HepG2 (cell line): ENCODE measurements around the gene SLC23A2. TPM values are rescaled to one million over a fixed set of nuclear protein-coding genes. Genes with fewer than 3 reads are reported as not detected.

Source experiments
- ATAC-seq: fragments of 200-7000 bp; cut with Tn5 transposase; 3 replicates; pipeline ENCODE4 v1.9.1; 2020; ENCODE audit warnings: mild to moderate bottlenecking, moderate library complexity
- BruUV-seq: library from RNA; stranded (reverse); fragments of 400-500 nt; replicated peaks from 2 replicates; lab custom pipeline; 2021; lab: Mats Ljungman, UMichigan
- CTCF ChIA-PET: fragments of 300-600 bp; formaldehyde crosslinking; extraction: SDS; loops from one replicate; lab custom pipeline; 2021; ENCODE audit warnings: low total read pairs, inconsistent platforms, low intra/inter-chr PET ratio; lab: Yijun Ruan, JAX
- POLR2A ChIA-PET: fragments of 350-600 bp; sonication (Branson Sonifier 250); formaldehyde crosslinking; loops from one replicate; lab custom pipeline; 2020; ENCODE audit warnings: antibody characterized with exemption, inconsistent platforms; lab: Yijun Ruan, JAX
- DNase-seq: peaks from one replicate; pipeline ENCODE4 v3.0.0-alpha.2; 2015; ENCODE audit warnings: low spot score
- FAIRE-seq: peaks from 3 replicates; lab custom pipeline; 2011; peaks lifted over from hg19 to GRCh38; lab: Jason Lieb, UNC
- H2AFZ ChIP-seq: one replicate; pipeline ENCODE4 v1.6.1; 2011; ENCODE audit warnings: low read length, inconsistent platforms
- H3K27ac ChIP-seq: fragments of 300-600 bp; 3 replicates; pipeline ENCODE4 v1.8.0; 2011; ENCODE audit warnings: mixed run types, mild to moderate bottlenecking, mixed read lengths, low read length, inconsistent platforms; ENCODE audit not compliant: insufficient read depth; ENCODE audit errors: extremely low read length
- H3K27me3 ChIP-seq, 2 experiments: fragments of 200-600 bp in 1 of 2; 2 replicates in 1 of 2; 3 replicates in 1 of 2; pipeline versions ENCODE4 v1.6.0 to v1.8.0; 2011; ENCODE audit warnings: low read length in 2 of 2, mild to moderate bottlenecking in 2 of 2, moderate library complexity in 2 of 2, inconsistent platforms in 1 of 2; ENCODE audit not compliant: insufficient read depth in 2 of 2, control insufficient read depth in 1 of 2
- H3K36me3 ChIP-seq, 2 experiments: fragments of 200-600 bp in 1 of 2; replicated peaks in 1 of 2; 2 replicates in 1 of 2; 3 replicates in 1 of 2; pipeline versions ENCODE4 v1.5.1 to v1.8.0; 2011; ENCODE audit warnings: low read length in 2 of 2, inconsistent platforms in 1 of 2; ENCODE audit not compliant: insufficient read depth in 2 of 2, control insufficient read depth in 1 of 2
- H3K4me1 ChIP-seq: 2 replicates; pipeline ENCODE4 v1.5.1; 2012; ENCODE audit warnings: low read length, inconsistent platforms; ENCODE audit not compliant: insufficient read depth
- H3K4me2 ChIP-seq: 2 replicates; pipeline ENCODE4 v1.6.0; 2011; ENCODE audit warnings: low read depth, low read length, inconsistent platforms
- H3K4me3 ChIP-seq, 3 experiments: fragments of 200-600 bp in 1 of 3; sonication (generic), shearing (Covaris generic) in 1 of 3; replicated peaks in 1 of 3; 2 replicates each; pipeline ENCODE4 v1.5.1; 2011 to 2016; ENCODE audit warnings: low read length in 3 of 3, inconsistent platforms in 2 of 3, low read depth in 2 of 3, mild to moderate bottlenecking in 2 of 3, control low read depth in 1 of 3, mixed read lengths in 1 of 3; ENCODE audit not compliant: insufficient read depth in 1 of 3
- H3K79me2 ChIP-seq: one replicate; pipeline ENCODE4 v1.6.1; 2011; ENCODE audit warnings: low read length, inconsistent platforms; ENCODE audit not compliant: insufficient read depth
- H3K9ac ChIP-seq: 2 replicates; pipeline ENCODE4 v1.6.0; 2011; ENCODE audit warnings: mild to moderate bottlenecking, low read depth, low read length, inconsistent platforms; ENCODE audit not compliant: insufficient read depth
- H3K9me3 ChIP-seq: 2 replicates; pipeline ENCODE4 v1.5.1; 2012; ENCODE audit warnings: mild to moderate bottlenecking, low read length
- H4K20me1 ChIP-seq: 2 replicates; pipeline ENCODE4 v1.6.0; 2011; ENCODE audit warnings: inconsistent platforms, mild to moderate bottlenecking, low read length, moderate library complexity; ENCODE audit not compliant: insufficient read depth
- AHR ChIP-seq: IDR thresholded peaks from 2 replicates; pipeline ENCODE4 v1.6.1; 2018; ENCODE audit warnings: missing genetic modification reagents, missing compliant biosample characterization
- ARNT ChIP-seq: fragments of 450-650 bp; IDR thresholded peaks from 2 replicates; pipeline ENCODE4 v1.6.1; 2017
- FOXK2 ChIP-seq: fragments of 450-650 bp; IDR thresholded peaks from 2 replicates; pipeline ENCODE4 v1.6.1; 2016
- GATAD2A ChIP-seq: IDR thresholded peaks from 2 replicates; pipeline ENCODE4 v1.6.1; 2016
- LCORL ChIP-seq, 2 experiments: fragments of 450-650 bp in 1 of 2; sonication (generic) in 1 of 2; formaldehyde crosslinking in 1 of 2; IDR thresholded peaks; 2 replicates each; pipeline versions ENCODE4 v1.5.0 to v1.6.1; 2017 to 2020; ENCODE audit warnings: antibody characterized with exemption in 1 of 2, missing genetic modification reagents in 1 of 2
- MAZ ChIP-seq, 2 experiments: sonication (generic) in 1 of 2; formaldehyde crosslinking in 1 of 2; IDR thresholded peaks; 2 replicates each; pipeline versions ENCODE4 v1.5.0 to v1.6.1; 2012 to 2020; ENCODE audit warnings: low read depth in 2 of 2, mild to moderate bottlenecking in 2 of 2, borderline replicate concordance in 1 of 2, improper control_type of control experiment in 1 of 2, low read length in 1 of 2, missing genetic modification reagents in 1 of 2, moderate library complexity in 1 of 2
- SP1 ChIP-seq, 2 experiments: fragments of 450-650 bp in 1 of 2; sonication (generic) in 1 of 2; formaldehyde crosslinking in 1 of 2; IDR thresholded peaks; 2 replicates each; pipeline versions ENCODE4 v1.4.0 to v1.6.1; 2016 to 2020; ENCODE audit warnings: missing genetic modification reagents in 1 of 2
- SP5 ChIP-seq: IDR thresholded peaks from 2 replicates; pipeline ENCODE4 v1.6.1; 2016; ENCODE audit warnings: low read depth, borderline replicate concordance
- TAF15 ChIP-seq: fragments of 200-400 bp; formaldehyde crosslinking; IDR thresholded peaks from one replicate; pipeline ENCODE4 v1.6.1; 2018; ENCODE audit warnings: mild to moderate bottlenecking, low read depth, low read length; ENCODE audit not compliant: poor library complexity, severe bottlenecking
- ZFYVE20 ChIP-seq: sonication (generic); formaldehyde crosslinking; IDR thresholded peaks from 2 replicates; pipeline ENCODE4 v1.8.0; 2023; ENCODE audit warnings: low read depth, mild to moderate bottlenecking, moderate library complexity, missing genetic modification reagents, borderline replicate concordance
- ZNF367 ChIP-seq: sonication (generic); formaldehyde crosslinking; IDR thresholded peaks from 2 replicates; pipeline ENCODE4 v1.4.0; 2020; ENCODE audit warnings: missing genetic modification reagents, borderline replicate concordance
- ZNF564 ChIP-seq: sonication (generic); formaldehyde crosslinking; IDR thresholded peaks from 2 replicates; pipeline ENCODE4 v1.8.1; 2023; ENCODE audit warnings: mild to moderate bottlenecking, missing genetic modification reagents
- WGBS: methylation state at CpG from one replicate; pipeline ENCODE4 v1.1.6; 2017; ENCODE audit warnings: low lambda C conversion rate; 5-methylcytosine and 5-hydroxymethylcytosine counted together
- in situ Hi-C: cut with HindIII; loops from 2 replicates; pipeline ENCODE4 v1.10.0; 2017; ENCODE audit warnings: low pct_unique_long_range_greater_than_20kb; ENCODE audit not compliant: extremely low pct_ligation_motif_present
- intact Hi-C: fragments of 100-400 bp; cut with micrococcal nuclease; formaldehyde crosslinking; loops from one replicate; pipeline ENCODE4 v1.10.0; 2022; ENCODE audit not compliant: unreplicated experiment
- polyA plus RNA-seq, 8 experiments: library from polyadenylated mRNA; depleted of rRNA in 3 of 8; stranded (reverse) in 7 of 8; unstranded in 1 of 8; fragments of >200 nt; fragmentation: Illumina TruSeq in 4 of 8; extraction: Trizol in 4 of 8; gene quantifications; 2 replicates each; pipeline versions ENCODE4 v1.2.1 to v1.2.3, GENCODE V29; 2011 to 2016; ENCODE audit warnings: low read depth in 4 of 8, missing spikeins in 1 of 8, mixed read lengths in 1 of 8; ENCODE audit not compliant: insufficient read depth in 1 of 8
- total RNA-seq, 5 experiments: library from RNA; depleted of rRNA; stranded (reverse); fragments of >200 nt; fragmentation: Illumina TruSeq; extraction: Trizol; gene quantifications; 2 replicates each; pipeline ENCODE4 v1.2.3, GENCODE V29; 2016; ENCODE audit warnings: low read depth in 1 of 5
- TF ChIP-seq, protein P1 (sequence below): IDR thresholded peaks from 2 replicates; pipeline ENCODE4 v1.6.1; 2016; ENCODE audit warnings: low read depth, missing genetic modification reagents, missing compliant biosample characterization

SLC23A2 gene
- total and polyA plus RNA-seq, 2 of the 13 experiments (the other 11 are each of a cell fraction or from before 2014, with no cell fraction given): 42.2 to 51.2 TPM

DNA sequence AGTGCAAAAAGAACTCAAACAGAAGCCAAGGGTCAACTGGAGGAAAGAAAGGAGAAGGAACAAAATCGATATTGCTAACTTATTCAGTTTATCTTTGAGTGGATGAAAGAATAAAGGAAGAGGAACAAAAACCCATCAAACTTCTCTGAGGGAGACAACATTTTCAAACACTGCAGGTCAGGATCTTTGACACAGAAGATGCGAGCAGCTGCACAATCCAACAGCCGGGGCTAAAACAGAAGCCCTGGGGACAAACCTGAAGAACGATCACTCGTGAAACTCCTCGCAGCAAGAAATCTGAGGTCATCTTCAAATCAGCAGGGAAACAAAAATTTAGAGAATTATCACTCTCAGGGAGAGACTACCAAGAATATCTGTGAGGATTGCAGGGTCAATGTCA is 14.2 kb downstream of the SLC23A2 start:
- no peak overlapping the region for H2AFZ ChIP-seq
- no peak overlapping the region for H3K9ac ChIP-seq
- no peak for TF ChIP-seq ZFYVE20 (CRISPR knock-in tag)
- ChIA-PET POLR2A (interaction anchor here (0.9 to 1.1 kb wide), 2 partner anchors 13 to 26 kb away, joined by 3 read pairs; no protein-coding TSS in a partner anchor), CTCF (no interaction called here)
- no peak for FAIRE-seq
- no peaks in the 10 kb centered on the region for H3K27me3 ChIP-seq
- BruUV-seq: TSS peak; percentile 25
- in situ Hi-C loops (no loop called here), intact Hi-C loops (no loop called here)
- H3K36me3 ChIP-seq: peaks cover 0 to 5% of the 10 kb centered on the region in 2 experiments; a peak in 1 of 5 replicates
- ATAC-seq: no peak
- H3K4me2 ChIP-seq: no peak overlapping the region
- no peaks in the 10 kb centered on the region for H3K9me3 ChIP-seq
- DNase-seq: no peak
- H3K79me2 ChIP-seq: peaks cover 83% of the 10 kb centered on the region
- H3K4me1 ChIP-seq: peaks cover 30% of the 10 kb centered on the region
- H3K27ac ChIP-seq: no peak overlapping the region
- 76% methylated on average over 6 of the region's 6 CpGs for WGBS
- no peak overlapping the region for H3K4me3 ChIP-seq
- H4K20me1 ChIP-seq: peaks cover 3% of the 10 kb centered on the region; the same call in 1 of the 2 replicates

DNA sequence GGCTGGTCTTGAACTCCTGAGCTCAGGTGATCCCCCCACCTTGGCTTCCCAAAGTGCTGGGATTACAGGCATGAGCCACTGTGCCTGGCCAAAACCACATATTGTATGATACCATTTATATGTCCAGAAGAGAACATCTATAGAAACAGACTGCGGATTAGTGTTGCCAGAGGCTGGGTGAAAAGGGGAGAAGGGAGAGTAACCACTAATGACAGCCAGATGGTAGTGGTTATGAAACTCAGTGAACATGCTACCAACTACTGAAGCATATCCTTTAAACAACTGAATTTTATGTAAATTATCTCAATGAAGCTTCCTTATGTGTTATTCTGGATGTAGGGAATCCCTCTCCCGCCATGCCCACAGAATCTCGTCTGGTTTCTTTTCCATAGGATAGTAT is 15.7 kb downstream of the SLC23A2 start:
- no TSS peak for BruUV-seq
- 98% methylated on average over 3 of the region's 3 CpGs for WGBS
- H3K4me2 ChIP-seq: no peak overlapping the region
- peaks cover 1% of the 10 kb centered on the region; the same call in 1 of the 2 replicates for H4K20me1 ChIP-seq
- DNase-seq (no peak), ATAC-seq (no peak), FAIRE-seq (no peak)
- H2AFZ ChIP-seq: no peak overlapping the region
- no peaks in the 10 kb centered on the region for H3K9me3 ChIP-seq
- peaks cover 84% of the 10 kb centered on the region for H3K79me2 ChIP-seq
- no peak overlapping the region for H3K4me3 ChIP-seq
- peaks cover 22% of the 10 kb centered on the region for H3K4me1 ChIP-seq
- POLR2A ChIA-PET: interaction anchor here (1.1 kb wide), 1 partner anchor 12 kb away, joined by 3 read pairs; no protein-coding TSS in a partner anchor
- in situ Hi-C loops: no loop called here
- CTCF ChIA-PET: no interaction called here
- TF ChIP-seq LCORL (IDR thresholded peaks at IDR 0.05) (no peak), LCORL (CRISPR knock-in tag; IDR thresholded peaks at IDR 0.05) (no peak), FOXK2 (no peak), MAZ (IDR thresholded peaks at IDR 0.05; ENCODE audit: borderline replicate concordance, low read depth, low read length) (no peak), MAZ (CRISPR knock-in tag; IDR thresholded peaks at IDR 0.05; ENCODE audit: low read depth) (no peak), SP1 (IDR thresholded peaks at IDR 0.05) (no peak), SP1 (CRISPR knock-in tag; IDR thresholded peaks at IDR 0.05) (no peak), ARNT (no peak), ZNF564 (CRISPR knock-in tag) (no peak), AHR (CRISPR knock-in tag) (no peak), TAF15 (no peak), GATAD2A (CRISPR knock-in tag) (no peak), ZNF367 (no peak), SP5 (CRISPR knock-in tag) (no peak)
- TF ChIP-seq, protein P1, sequence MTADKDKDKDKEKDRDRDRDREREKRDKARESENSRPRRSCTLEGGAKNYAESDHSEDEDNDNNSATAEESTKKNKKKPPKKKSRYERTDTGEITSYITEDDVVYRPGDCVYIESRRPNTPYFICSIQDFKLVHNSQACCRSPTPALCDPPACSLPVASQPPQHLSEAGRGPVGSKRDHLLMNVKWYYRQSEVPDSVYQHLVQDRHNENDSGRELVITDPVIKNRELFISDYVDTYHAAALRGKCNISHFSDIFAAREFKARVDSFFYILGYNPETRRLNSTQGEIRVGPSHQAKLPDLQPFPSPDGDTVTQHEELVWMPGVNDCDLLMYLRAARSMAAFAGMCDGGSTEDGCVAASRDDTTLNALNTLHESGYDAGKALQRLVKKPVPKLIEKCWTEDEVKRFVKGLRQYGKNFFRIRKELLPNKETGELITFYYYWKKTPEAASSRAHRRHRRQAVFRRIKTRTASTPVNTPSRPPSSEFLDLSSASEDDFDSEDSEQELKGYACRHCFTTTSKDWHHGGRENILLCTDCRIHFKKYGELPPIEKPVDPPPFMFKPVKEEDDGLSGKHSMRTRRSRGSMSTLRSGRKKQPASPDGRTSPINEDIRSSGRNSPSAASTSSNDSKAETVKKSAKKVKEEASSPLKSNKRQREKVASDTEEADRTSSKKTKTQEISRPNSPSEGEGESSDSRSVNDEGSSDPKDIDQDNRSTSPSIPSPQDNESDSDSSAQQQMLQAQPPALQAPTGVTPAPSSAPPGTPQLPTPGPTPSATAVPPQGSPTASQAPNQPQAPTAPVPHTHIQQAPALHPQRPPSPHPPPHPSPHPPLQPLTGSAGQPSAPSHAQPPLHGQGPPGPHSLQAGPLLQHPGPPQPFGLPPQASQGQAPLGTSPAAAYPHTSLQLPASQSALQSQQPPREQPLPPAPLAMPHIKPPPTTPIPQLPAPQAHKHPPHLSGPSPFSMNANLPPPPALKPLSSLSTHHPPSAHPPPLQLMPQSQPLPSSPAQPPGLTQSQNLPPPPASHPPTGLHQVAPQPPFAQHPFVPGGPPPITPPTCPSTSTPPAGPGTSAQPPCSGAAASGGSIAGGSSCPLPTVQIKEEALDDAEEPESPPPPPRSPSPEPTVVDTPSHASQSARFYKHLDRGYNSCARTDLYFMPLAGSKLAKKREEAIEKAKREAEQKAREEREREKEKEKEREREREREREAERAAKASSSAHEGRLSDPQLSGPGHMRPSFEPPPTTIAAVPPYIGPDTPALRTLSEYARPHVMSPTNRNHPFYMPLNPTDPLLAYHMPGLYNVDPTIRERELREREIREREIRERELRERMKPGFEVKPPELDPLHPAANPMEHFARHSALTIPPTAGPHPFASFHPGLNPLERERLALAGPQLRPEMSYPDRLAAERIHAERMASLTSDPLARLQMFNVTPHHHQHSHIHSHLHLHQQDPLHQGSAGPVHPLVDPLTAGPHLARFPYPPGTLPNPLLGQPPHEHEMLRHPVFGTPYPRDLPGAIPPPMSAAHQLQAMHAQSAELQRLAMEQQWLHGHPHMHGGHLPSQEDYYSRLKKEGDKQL (CRISPR knock-in tag): no peak
- H3K27ac ChIP-seq: no peak overlapping the region
- H3K36me3 ChIP-seq: peaks cover 0 to 5% of the 10 kb centered on the region in 2 experiments; a peak in 1 of 5 replicates
- no peaks in the 10 kb centered on the region for H3K27me3 ChIP-seq
- intact Hi-C loops: no loop called here
- H3K9ac ChIP-seq: no peak overlapping the region
